Sigmoid colon (tissue), 4 donors: Measurements from ENCODE around the gene STK10.

Experiments used
- CTCF ChIP-seq, 4 experiments: fragments of 450-650 bp in 3 of 4; fragments of 200-600 bp in 1 of 4; IDR thresholded peaks; one replicate each; pipeline ENCODE4 v1.5.1; 2016 to 2019; ENCODE audit warnings: antibody characterized with exemption in 4 of 4, mild to moderate bottlenecking in 3 of 4, moderate library complexity in 2 of 4
- EP300 ChIP-seq, 4 donors: sonication (generic); formaldehyde crosslinking; IDR thresholded peaks; one replicate each; pipeline ENCODE4 v1.6.1; 2017; ENCODE audit warnings: antibody characterized with exemption in 4 of 4
- POLR2A ChIP-seq, 2 donors: fragments of 450-650 bp; IDR thresholded peaks; one replicate each; pipeline ENCODE4 v1.6.1; 2016; ENCODE audit warnings: antibody characterized with exemption in 2 of 2, mild to moderate bottlenecking in 2 of 2, moderate library complexity in 2 of 2

- TF ChIP-seq CTCF (IDR thresholded peaks at IDR 0.05) (no peak), POLR2A (IDR thresholded peaks at IDR 0.05) (no peak), EP300 (IDR thresholded peaks at IDR 0.05) (no peak)
Observed at GRCh38 chr5:172224996-172225395, 37.0 kb upstream of the STK10 start.
